ENCODE measurements around the gene NDUFS7. TPM values are rescaled to one million over a fixed set of nuclear protein-coding genes. Genes with fewer than 3 reads are reported as not detected.

The NDUFS7 gene
- 100 to 1,000 TPM in 1 of 2 donors, 10 to 100 TPM in 1; 96.5 to 107 TPM for total RNA-seq

DNA sequence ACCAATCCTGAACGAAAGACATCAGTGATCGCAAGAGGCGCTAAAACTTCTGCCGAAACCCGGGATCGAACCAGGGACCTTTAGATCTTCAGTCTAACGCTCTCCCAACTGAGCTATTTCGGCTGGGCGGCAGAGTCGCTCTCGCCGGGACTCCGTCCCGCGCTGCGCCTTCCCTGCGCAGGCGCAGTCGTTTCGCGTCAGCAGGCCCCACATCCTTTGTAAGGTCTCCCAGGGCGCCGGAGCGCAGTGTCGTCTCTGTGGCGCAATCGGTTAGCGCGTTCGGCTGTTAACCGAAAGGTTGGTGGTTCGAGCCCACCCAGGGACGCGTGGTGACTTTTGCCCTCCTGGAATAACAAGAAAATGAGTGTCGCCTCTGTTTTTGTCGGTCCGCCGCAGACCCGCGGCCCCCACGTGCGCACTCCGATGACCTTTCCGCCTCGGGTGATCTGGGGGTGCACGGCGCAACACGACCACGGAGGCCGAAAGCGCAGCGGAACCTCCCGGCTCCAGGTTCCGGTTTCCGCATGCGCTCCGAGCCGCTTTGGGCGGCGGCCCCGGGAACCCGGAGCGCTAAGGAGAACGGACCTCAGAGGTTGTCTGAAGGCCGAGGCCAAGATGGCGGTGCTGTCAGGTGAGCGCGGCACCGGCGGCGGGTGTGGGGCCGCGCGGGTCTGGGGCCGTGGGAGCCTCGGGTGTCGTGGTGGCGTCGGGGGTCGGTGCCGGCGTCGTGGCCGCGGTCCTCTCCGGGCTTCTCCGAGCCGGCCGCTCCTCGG lies at the start of gene NDUFS7:
NDUFS7 (plus strand) TSS at position 596 of the 773 bp plus-strand sequence; CDS start at position 616, 20 bp downstream.
- ATAC-seq (replicated peaks in 1 of 2) (peak; percentile 87 to 89), DNase-seq (peak; percentile 92 to 95)
- H3K4me1 Mint-ChIP-seq (ENCODE audit: low read depth): peaks cover 26% of the 10 kb centered on the region
- peaks cover 0 to 2% of the 10 kb centered on the region in 2 donors for H3K9me3 Mint-ChIP-seq
- peaks cover 0 to 3% of the 10 kb centered on the region in 2 donors for H3K36me3 Mint-ChIP-seq (ENCODE audit: insufficient read depth in 2 of 2)
- no peaks in the 10 kb centered on the region for H3K27me3 Mint-ChIP-seq (ENCODE audit: low read depth)
- peak within 1 kb of the TSS; percentile 88 to 95 for H3K4me3 Mint-ChIP-seq
- H3K27ac Mint-ChIP-seq: peak within 1 kb of the TSS; percentile 100

DNA sequence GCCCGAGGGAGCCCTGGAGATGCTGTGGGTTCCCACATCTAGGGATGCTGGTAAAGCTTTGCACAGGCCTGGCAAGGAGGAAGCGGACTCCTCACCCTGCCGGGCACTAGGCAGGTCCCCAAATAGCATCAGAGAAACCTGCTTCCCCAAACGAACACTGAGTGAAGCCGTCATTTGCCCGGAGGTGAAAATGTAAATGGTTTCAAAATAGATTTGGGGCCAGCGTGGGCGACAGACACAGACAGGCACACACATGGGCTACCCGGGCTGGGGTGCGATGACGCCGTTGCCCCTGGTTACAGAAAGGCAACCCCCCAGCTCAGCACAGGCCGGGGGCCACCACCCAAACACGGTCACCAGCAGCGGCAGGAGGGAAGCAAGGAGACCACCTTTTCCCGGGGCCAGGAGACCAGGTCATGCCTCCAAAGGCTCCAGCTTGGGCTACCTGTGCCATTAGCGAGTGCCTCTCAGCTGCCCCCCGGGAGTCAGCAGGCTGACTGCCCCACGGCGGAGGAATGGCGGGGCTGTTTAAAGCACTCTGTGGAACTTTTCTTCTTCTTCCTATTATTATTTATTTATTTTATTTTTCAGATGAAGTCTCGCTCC lies 47.5 kb upstream of the NDUFS7 start:
- no peaks in the 10 kb centered on the region for H3K36me3 Mint-ChIP-seq (ENCODE audit: insufficient read depth in 2 of 2)
- H3K27ac Mint-ChIP-seq: no peak overlapping the region
- H3K27me3 Mint-ChIP-seq (ENCODE audit: low read depth): no peaks in the 10 kb centered on the region
- DNase-seq (no peak), ATAC-seq (replicated peaks in 1 of 2) (no peak)
- no peaks in the 10 kb centered on the region for H3K9me3 Mint-ChIP-seq
- no peak overlapping the region for H3K4me3 Mint-ChIP-seq
- no peaks in the 10 kb centered on the region for H3K4me1 Mint-ChIP-seq (ENCODE audit: low read depth)

DNA sequence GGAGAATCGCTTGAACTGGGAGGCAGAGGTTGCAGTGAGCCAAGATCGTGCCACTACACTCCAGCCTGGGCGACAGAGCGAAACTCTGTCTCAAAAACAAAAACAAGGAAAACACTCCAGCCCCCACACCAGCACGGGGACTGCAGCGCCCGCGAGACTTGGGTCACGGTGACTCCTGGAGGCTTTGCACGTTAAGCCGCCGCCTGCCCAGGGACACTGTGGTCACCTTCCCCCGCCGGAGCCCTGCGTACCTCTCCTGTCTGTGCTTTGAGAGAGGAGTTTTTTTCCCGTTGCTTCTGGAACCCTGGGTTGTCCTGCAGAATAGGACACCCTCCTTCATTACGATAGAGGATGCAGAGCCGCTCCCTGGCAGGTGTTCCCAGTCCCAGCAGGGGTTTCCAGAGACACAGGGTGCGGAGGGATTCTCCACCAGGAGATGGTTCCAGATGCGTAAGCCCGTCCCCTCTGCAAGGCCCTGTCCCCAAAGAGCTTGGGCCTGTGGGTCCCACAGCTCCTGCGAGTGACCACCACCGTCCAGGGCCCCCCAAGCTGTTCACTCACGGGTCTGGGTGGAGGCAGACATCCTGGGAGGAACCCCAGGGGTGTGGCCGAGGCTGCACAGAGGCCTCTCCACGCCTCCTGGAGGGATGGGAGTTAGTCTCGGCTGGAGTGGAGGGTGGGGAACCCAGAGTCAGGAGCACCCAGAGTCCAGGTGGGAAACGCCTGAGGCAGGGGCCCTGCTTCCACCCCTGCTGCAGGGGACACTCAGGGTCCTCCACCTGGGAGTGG lies 42.8 kb upstream of the NDUFS7 start:
- peaks cover 11% of the 10 kb centered on the region for H3K4me1 Mint-ChIP-seq (ENCODE audit: low read depth)
- H3K4me3 Mint-ChIP-seq: no peak overlapping the region
- DNase-seq (no peak), ATAC-seq (replicated peaks in 1 of 2) (no peak)
- no peaks in the 10 kb centered on the region for H3K27me3 Mint-ChIP-seq (ENCODE audit: low read depth)
- no peak overlapping the region for H3K27ac Mint-ChIP-seq
- H3K9me3 Mint-ChIP-seq: no peaks in the 10 kb centered on the region
- H3K36me3 Mint-ChIP-seq (ENCODE audit: insufficient read depth in 2 of 2): no peaks in the 10 kb centered on the region

DNA sequence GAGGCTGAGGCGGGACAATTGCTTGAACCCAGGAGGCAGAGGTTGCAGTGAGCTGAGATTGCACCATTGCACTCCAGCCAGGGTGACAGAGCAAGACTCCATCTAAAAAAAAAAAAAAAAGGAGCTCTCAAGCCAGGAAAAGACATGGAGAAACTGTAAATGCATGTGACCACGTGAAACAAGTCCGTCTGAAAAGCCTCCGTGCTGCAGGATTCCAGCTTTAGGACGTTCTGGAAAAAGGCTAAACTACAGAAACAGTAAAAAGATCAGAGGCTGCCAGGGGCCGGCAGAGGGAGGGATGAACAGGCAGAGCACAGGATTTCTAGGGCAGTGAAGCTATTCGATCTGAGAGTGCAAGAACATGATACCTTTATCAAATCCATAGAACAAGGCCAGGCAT lies 40.7 kb upstream of the NDUFS7 start:
- Mint-ChIP-seq H3K27me3 (ENCODE audit: low read depth) (no peaks in the 10 kb centered on the region), H3K36me3 (ENCODE audit: insufficient read depth in 2 of 2) (no peaks in the 10 kb centered on the region), H3K4me1 (ENCODE audit: low read depth) (peaks cover 11% of the 10 kb centered on the region), H3K27ac (no peak overlapping the region), H3K4me3 (no peak overlapping the region), H3K9me3 (no peaks in the 10 kb centered on the region)
- ATAC-seq (replicated peaks in 1 of 2) (no peak), DNase-seq (no peak)

DNA sequence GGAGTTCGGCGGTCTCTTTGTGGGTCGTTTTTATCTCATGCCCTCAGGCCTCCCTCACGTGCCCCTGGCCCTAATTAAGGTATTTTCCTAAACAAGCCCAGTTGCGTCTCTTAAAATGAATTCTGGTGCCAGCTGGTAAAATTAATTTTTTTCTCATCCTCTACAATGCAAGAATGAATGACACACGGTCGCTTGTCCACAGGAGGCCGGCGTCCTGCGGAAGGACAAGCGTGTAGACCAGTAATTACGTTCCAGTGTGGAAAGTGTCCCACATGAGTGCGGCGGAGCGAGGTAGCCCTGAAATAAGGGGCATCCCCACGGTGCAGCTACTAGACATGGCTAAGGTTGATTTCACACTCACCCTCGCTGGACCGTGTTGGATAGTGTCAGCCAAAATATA lies 34.5 kb upstream of the NDUFS7 start:
- DNase-seq (no peak), ATAC-seq (replicated peaks in 1 of 2) (no peak)
- no peaks in the 10 kb centered on the region for H3K9me3 Mint-ChIP-seq
- H3K4me3 Mint-ChIP-seq: no peak overlapping the region
- H3K27ac Mint-ChIP-seq: no peak overlapping the region
- H3K36me3 Mint-ChIP-seq (ENCODE audit: insufficient read depth in 2 of 2): no peaks in the 10 kb centered on the region
- peaks cover 17% of the 10 kb centered on the region for H3K4me1 Mint-ChIP-seq (ENCODE audit: low read depth)
- no peaks in the 10 kb centered on the region for H3K27me3 Mint-ChIP-seq (ENCODE audit: low read depth)

DNA sequence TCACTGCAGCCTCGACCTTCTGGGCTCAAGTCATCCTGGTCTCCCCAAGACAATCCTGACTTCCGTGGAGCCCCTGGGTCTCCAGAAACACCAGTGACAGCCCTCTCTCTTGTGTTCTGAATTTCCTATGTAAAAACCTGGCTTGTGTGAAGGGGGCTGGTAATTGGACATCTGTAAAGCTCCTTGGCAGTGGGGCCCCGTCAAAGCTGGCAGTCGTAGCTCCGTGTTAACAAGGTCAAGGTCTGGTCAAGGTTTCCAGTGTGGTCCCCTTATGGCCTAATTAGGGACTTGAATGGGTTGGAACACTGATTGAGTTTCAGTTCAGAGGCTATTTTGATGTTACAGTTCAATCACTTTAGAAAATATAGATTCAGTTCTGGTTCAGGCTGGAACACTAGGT lies 32.8 kb upstream of the NDUFS7 start:
- ATAC-seq (replicated peaks in 1 of 2): no peak
- H3K27ac Mint-ChIP-seq: no peak overlapping the region
- no peaks in the 10 kb centered on the region for H3K9me3 Mint-ChIP-seq
- DNase-seq: no peak
- H3K4me3 Mint-ChIP-seq: no peak overlapping the region
- H3K4me1 Mint-ChIP-seq (ENCODE audit: low read depth): peaks cover 12% of the 10 kb centered on the region
- peaks cover 1 to 2% of the 10 kb centered on the region in 2 donors for H3K36me3 Mint-ChIP-seq (ENCODE audit: insufficient read depth in 2 of 2)
- H3K27me3 Mint-ChIP-seq (ENCODE audit: low read depth): no peaks in the 10 kb centered on the region

DNA sequence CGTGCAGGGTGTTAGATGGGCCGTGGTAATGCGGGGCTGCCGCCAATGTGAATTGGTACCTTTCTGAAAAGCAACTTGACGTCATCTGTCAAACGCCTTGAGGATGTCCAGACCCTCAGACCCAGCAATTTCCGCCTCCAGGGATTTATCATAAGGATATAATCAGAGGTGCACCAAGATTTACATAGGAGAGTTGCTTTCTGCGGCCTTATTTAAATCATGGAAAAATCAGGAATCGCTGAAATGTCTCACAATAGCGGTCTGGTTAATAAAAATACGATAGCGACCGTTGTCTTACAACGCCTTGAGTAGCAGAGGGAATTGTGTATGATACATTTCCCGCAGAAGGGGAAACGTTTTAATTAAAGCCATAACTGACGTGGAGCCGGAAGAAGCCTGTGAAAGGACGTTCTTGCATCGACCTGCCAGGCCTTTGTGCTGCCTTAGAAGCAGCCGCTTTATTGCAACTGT lies 32.3 kb upstream of the NDUFS7 start:
- ATAC-seq (replicated peaks in 1 of 2) (no peak), DNase-seq (no peak)
- Mint-ChIP-seq H3K27ac (no peak overlapping the region), H3K27me3 (ENCODE audit: low read depth) (no peaks in the 10 kb centered on the region), H3K9me3 (no peaks in the 10 kb centered on the region), H3K4me3 (no peak overlapping the region), H3K4me1 (ENCODE audit: low read depth) (peaks cover 18% of the 10 kb centered on the region), H3K36me3 (ENCODE audit: insufficient read depth in 2 of 2) (peaks cover 1 to 3% of the 10 kb centered on the region in 2 donors)

DNA sequence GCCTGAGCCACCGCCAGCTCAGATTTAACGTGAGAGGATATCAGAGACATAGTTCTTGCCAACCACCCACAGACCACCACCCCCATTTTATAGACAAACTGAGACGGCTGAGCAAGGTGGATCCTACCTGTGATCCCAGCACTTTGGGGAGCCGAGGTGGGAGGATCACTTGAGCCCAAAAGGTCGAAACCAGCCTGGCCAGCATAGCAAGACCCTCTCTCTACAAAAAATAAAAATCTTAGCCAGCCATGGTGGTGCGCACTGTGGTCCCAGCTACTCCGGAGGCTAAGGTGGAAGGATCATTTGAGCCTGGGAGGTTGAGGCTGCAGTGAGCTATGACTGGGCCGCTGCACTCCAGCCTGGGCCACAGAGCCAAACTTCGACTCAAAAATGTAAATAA lies 30.6 kb upstream of the NDUFS7 start:
- peak overlapping the region in 1 of 2 donors; percentile 20 for H3K4me3 Mint-ChIP-seq

DNA sequence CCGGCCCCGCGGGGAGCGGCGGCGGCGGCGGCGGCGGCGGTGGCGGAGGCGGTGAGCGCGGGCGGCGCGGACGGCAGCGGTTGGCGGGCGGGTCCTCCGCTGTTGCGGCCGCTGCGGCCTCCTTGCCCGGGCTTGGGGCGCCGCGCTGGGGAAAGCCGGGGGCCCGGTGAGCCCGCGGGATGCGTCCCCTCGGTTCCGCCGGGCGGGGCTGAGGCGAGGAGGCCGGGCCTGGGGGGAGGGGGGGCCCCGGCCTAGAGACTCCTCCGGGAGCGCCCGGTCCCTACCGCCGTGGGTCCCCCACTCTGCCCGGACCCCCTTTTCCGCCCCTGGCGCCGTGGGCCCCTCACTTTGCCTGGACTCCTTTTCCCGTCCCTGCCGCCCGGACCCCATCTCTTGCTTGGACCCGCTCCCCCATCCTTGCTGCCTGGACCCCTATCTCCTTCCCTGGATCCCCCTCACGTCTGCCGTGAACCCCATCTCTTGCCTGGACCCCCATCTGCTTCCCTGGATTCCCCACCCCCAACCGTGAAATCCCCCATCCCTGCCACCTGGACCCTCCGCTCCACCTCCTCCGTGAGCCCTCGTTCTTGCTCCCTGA lies 28.6 kb upstream of the NDUFS7 start:
- H3K36me3 Mint-ChIP-seq (ENCODE audit: insufficient read depth in 2 of 2): peaks cover 1 to 8% of the 10 kb centered on the region in 2 donors
- DNase-seq (no peak), ATAC-seq (replicated peaks in 1 of 2) (peak in 1 of 2 donors; percentile 72)
- H3K4me1 Mint-ChIP-seq (ENCODE audit: low read depth): peaks cover 18% of the 10 kb centered on the region
- H3K27ac Mint-ChIP-seq: peak overlapping the region; percentile 34
- no peaks in the 10 kb centered on the region for H3K27me3 Mint-ChIP-seq (ENCODE audit: low read depth)
- no peaks in the 10 kb centered on the region for H3K9me3 Mint-ChIP-seq
- peak overlapping the region; percentile 81 to 97 for H3K4me3 Mint-ChIP-seq

More for the DNA sequence above, 30.6 kb upstream of the NDUFS7 start:
- no peaks in the 10 kb centered on the region for H3K9me3 Mint-ChIP-seq
- H3K27ac Mint-ChIP-seq: no peak overlapping the region
- no peaks in the 10 kb centered on the region for H3K27me3 Mint-ChIP-seq (ENCODE audit: low read depth)
- ATAC-seq (replicated peaks in 1 of 2) (no peak), DNase-seq (no peak)
- H3K4me1 Mint-ChIP-seq (ENCODE audit: low read depth): peaks cover 18% of the 10 kb centered on the region
- peaks cover 1 to 3% of the 10 kb centered on the region in 2 donors for H3K36me3 Mint-ChIP-seq (ENCODE audit: insufficient read depth in 2 of 2)

DNA sequence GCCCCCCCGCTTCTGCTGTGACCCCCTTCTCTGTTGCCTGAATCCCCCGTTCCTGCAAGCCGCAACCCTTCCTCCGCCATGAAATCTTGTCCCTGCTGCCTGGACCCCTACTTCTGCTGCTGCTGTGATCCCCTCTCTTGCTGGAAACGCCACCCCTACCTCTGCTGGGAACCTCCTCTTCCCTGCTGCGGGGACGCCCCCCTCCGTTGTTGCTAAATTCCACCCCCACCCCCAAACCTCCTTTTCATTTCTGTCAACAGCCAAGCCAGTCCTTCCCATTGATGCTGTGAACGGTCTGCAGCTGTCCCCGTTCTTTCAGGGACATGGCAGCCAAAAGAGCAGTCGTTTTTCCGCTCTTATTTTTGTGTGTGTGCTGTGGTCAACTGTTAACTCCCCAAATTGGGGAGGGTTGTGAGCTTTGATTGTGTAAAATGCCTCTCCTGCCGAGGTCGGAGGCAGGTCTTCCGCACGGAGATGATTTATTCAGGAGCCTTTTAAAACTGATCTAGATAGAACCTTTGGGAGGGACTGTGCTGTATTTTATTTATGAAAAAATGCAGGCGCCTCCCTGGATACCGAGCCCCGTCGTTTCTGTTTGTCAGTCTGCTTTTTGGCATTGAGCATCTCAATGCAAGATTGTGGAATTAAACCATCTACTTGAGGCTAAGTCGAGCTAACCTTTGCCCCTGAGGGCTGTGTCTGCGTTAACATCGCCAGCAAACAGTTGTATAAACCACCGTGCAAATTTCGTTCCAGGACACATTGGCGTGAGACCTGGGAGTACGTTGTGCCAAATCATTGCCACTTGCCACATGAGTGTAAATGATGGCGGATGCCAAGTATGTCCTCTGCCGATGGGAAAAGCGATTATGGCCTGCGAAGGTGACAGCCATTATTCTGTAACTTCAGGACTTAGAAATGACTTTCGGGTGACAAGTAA lies 27.9 kb upstream of the NDUFS7 start:
- peaks cover 18% of the 10 kb centered on the region for H3K4me1 Mint-ChIP-seq (ENCODE audit: low read depth)
- H3K9me3 Mint-ChIP-seq: no peaks in the 10 kb centered on the region
- peak overlapping the region; percentile 34 for H3K27ac Mint-ChIP-seq
- H3K36me3 Mint-ChIP-seq (ENCODE audit: insufficient read depth in 2 of 2): peaks cover 1 to 8% of the 10 kb centered on the region in 2 donors
- peak in 1 of 2 donors; percentile 6 for DNase-seq
- peak overlapping the region; percentile 81 to 97 for H3K4me3 Mint-ChIP-seq
- ATAC-seq (replicated peaks in 1 of 2): no peak
- no peaks in the 10 kb centered on the region for H3K27me3 Mint-ChIP-seq (ENCODE audit: low read depth)

DNA sequence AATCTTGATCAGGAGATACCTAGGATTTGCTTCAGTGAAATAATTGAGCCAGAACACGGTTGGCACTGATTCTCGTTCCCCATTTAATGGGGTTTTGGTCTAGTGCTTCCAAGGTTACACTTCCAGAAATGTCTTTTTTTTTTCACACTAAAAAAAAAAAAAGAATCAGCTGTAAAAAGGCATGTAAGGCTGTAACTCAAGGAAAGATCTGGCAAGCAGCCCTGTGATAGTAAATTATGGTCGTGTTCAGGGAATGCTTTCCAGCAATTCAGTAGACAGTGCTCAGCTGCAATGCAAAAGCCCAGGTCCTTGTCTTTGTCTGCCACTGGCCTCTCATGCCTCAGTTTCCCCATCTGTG lies 27.2 kb upstream of the NDUFS7 start:
- Mint-ChIP-seq H3K4me3 (peak overlapping the region; percentile 81 to 97), H3K27me3 (ENCODE audit: low read depth) (no peaks in the 10 kb centered on the region), H3K9me3 (no peaks in the 10 kb centered on the region), H3K36me3 (ENCODE audit: insufficient read depth in 2 of 2) (peaks cover 1 to 8% of the 10 kb centered on the region in 2 donors), H3K27ac (no peak overlapping the region), H3K4me1 (ENCODE audit: low read depth) (peaks cover 20% of the 10 kb centered on the region)
- no peak for DNase-seq
- no peak for ATAC-seq (replicated peaks in 1 of 2)

DNA sequence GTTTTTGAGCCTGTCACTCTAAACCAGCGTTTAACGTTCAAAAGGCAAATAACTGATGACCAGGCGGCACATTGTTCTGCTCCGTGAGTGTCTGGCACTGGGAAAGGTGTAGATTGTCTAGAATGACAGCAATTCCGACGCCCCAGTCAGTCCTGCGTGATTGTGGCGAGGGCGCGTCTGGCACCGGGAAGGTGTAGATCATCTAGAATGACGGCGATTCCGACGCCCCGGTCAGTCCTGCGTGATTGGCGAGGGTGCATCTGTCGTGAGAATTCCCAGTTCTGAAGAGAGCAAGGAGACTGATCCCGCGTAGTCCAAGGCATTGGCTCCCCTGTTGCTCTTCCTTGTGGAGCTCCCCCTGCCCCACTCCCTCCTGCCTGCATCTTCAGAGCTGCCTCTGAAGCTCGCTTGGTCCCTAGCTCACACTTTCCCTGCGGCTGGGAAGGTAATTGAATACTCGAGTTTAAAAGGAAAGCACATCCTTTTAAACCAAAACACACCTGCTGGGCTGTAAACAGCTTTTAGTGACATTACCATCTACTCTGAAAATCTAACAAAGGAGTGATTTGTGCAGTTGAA lies 26.1 kb upstream of the NDUFS7 start:
- no peak for DNase-seq
- ATAC-seq (replicated peaks in 1 of 2): no peak
- H3K4me3 Mint-ChIP-seq: peak overlapping the region in 1 of 2 donors; percentile 34
- H3K27ac Mint-ChIP-seq: no peak overlapping the region
- H3K36me3 Mint-ChIP-seq (ENCODE audit: insufficient read depth in 2 of 2): peaks cover 4 to 8% of the 10 kb centered on the region in 2 donors
- H3K27me3 Mint-ChIP-seq (ENCODE audit: low read depth): no peaks in the 10 kb centered on the region
- H3K4me1 Mint-ChIP-seq (ENCODE audit: low read depth): peaks cover 29% of the 10 kb centered on the region
- H3K9me3 Mint-ChIP-seq: no peaks in the 10 kb centered on the region

All from activated T-cell treated with anti-CD3 and anti-CD28 coated beads, Interleukin-2, amount 50 U/mL, for 72 hours (primary cell).